Mesenchymal stem cell (in vitro differentiated cells and primary cell): Measurements from ENCODE around the gene FGF22.

Source experiments
- DNase-seq: peaks from one replicate; pipeline ENCODE4 v3.0.0-alpha.2; 2013
- H2AFZ ChIP-seq: one replicate; pipeline ENCODE4 v1.6.1; 2013; ENCODE audit warnings: low read depth, mild to moderate bottlenecking, control low read depth, inconsistent platforms, low read length, moderate library complexity
- H2AK5ac ChIP-seq: 2 replicates; pipeline ENCODE4 v1.6.1; 2013; ENCODE audit warnings: low read length, moderate library complexity, mild to moderate bottlenecking, inconsistent platforms; ENCODE audit not compliant: severe bottlenecking
- H2BK120ac ChIP-seq: one replicate; pipeline ENCODE4 v1.6.1; 2013; ENCODE audit warnings: low read depth, mild to moderate bottlenecking, inconsistent platforms, low read length, moderate library complexity
- H2BK12ac ChIP-seq, 2 experiments: one replicate each; pipeline ENCODE4 v1.6.1; 2013; ENCODE audit warnings: inconsistent platforms in 2 of 2, low read length in 2 of 2, mild to moderate bottlenecking in 2 of 2, moderate library complexity in 2 of 2, control low read depth in 1 of 2
- H2BK15ac ChIP-seq: one replicate; pipeline ENCODE4 v1.6.1; 2013; ENCODE audit warnings: mild to moderate bottlenecking, low read depth, inconsistent platforms; ENCODE audit not compliant: poor library complexity, severe bottlenecking
- H2BK5ac ChIP-seq: 2 replicates; pipeline ENCODE4 v1.6.1; 2013; ENCODE audit warnings: low read depth, mild to moderate bottlenecking, low read length, control low read depth, inconsistent platforms; ENCODE audit not compliant: poor library complexity, severe bottlenecking
- H3K14ac ChIP-seq, 2 experiments: one replicate each; pipeline ENCODE4 v1.6.1; 2013; ENCODE audit warnings: inconsistent platforms in 2 of 2, low read length in 2 of 2, control low read depth in 1 of 2, mild to moderate bottlenecking in 1 of 2, moderate library complexity in 1 of 2
- H3K18ac ChIP-seq, 2 experiments: one replicate each; pipeline ENCODE4 v1.6.1; 2013; ENCODE audit warnings: inconsistent platforms in 2 of 2, low read length in 2 of 2, control low read depth in 1 of 2, low read depth in 1 of 2, mild to moderate bottlenecking in 1 of 2
- H3K23ac ChIP-seq, 2 experiments: one replicate each; pipeline ENCODE4 v1.6.1; 2013; ENCODE audit warnings: inconsistent platforms in 2 of 2, low read length in 2 of 2, mild to moderate bottlenecking in 2 of 2, moderate library complexity in 2 of 2, control low read depth in 1 of 2
- H3K27ac ChIP-seq: 2 replicates; pipeline ENCODE4 v1.5.1; 2013; ENCODE audit warnings: mild to moderate bottlenecking, moderate library complexity, low read length, control low read depth, inconsistent platforms; ENCODE audit not compliant: poor library complexity, severe bottlenecking
- H3K27me3 ChIP-seq, 2 experiments: 2 replicates each; pipeline versions ENCODE4 v1.6.1 to v1.7.0; 2013; ENCODE audit warnings: low read length in 2 of 2, mild to moderate bottlenecking in 2 of 2, moderate library complexity in 2 of 2, control low read depth in 1 of 2, inconsistent platforms in 1 of 2; ENCODE audit not compliant: control insufficient read depth in 1 of 2, insufficient read depth in 1 of 2
- H3K36me3 ChIP-seq, 2 experiments: 2 replicates each; pipeline versions ENCODE4 v1.6.1 to v1.7.0; 2013; ENCODE audit warnings: low read length in 2 of 2, control low read depth in 1 of 2, inconsistent platforms in 1 of 2, low read depth in 1 of 2, mild to moderate bottlenecking in 1 of 2; ENCODE audit not compliant: insufficient read depth in 2 of 2, control insufficient read depth in 1 of 2
- H3K4ac ChIP-seq, 2 experiments: one replicate each; pipeline ENCODE4 v1.6.1; 2013; ENCODE audit warnings: inconsistent platforms in 2 of 2, low read length in 2 of 2, mild to moderate bottlenecking in 2 of 2, moderate library complexity in 2 of 2, control low read depth in 1 of 2, low read depth in 1 of 2
- H3K4me1 ChIP-seq: 2 replicates; pipeline ENCODE4 v1.6.1; 2013; ENCODE audit warnings: low read depth, low read length, control low read depth; ENCODE audit not compliant: control insufficient read depth, insufficient read depth
- H3K4me2 ChIP-seq: 2 replicates; pipeline ENCODE4 v1.6.1; 2013; ENCODE audit warnings: low read length, mild to moderate bottlenecking, inconsistent platforms; ENCODE audit not compliant: poor library complexity, severe bottlenecking
- H3K4me3 ChIP-seq, 2 experiments: 2 replicates each; pipeline versions ENCODE4 v1.5.1 to v1.7.0; 2013; ENCODE audit warnings: low read length in 2 of 2, mild to moderate bottlenecking in 2 of 2, control low read depth in 1 of 2, low read depth in 1 of 2; ENCODE audit not compliant: insufficient read depth in 1 of 2
- H3K79me1 ChIP-seq: replicated peaks from 2 replicates; pipeline ENCODE4 v1.6.1; 2013; ENCODE audit warnings: mild to moderate bottlenecking, control low read depth, low read length, inconsistent platforms; ENCODE audit not compliant: poor library complexity, severe bottlenecking
- H3K9ac ChIP-seq: 2 replicates; pipeline ENCODE4 v1.7.0; 2013; ENCODE audit warnings: mild to moderate bottlenecking, low read length, moderate library complexity
- H3K9me3 ChIP-seq: 2 replicates; pipeline ENCODE4 v1.7.0; 2013; ENCODE audit warnings: mild to moderate bottlenecking, low read length; ENCODE audit not compliant: control insufficient read depth
- H4K8ac ChIP-seq: one replicate; pipeline ENCODE4 v1.6.1; 2013; ENCODE audit warnings: inconsistent platforms, mild to moderate bottlenecking, low read length, moderate library complexity
- H4K91ac ChIP-seq: one replicate; pipeline ENCODE4 v1.6.1; 2013; ENCODE audit warnings: mild to moderate bottlenecking, low read length, inconsistent platforms
- WGBS: methylation state at CpG from one replicate; pipeline ENCODE4 v1.1.7; 2013; ENCODE audit warnings: mixed read lengths; 5-methylcytosine and 5-hydroxymethylcytosine counted together

The FGF22 gene

GRCh38 chr19:686589-687297 is 47.1 kb downstream of the FGF22 start:
- no peak overlapping the region for H3K14ac ChIP-seq
- H2AK5ac ChIP-seq = no peak overlapping the region
- H3K23ac ChIP-seq = no peak overlapping the region
- no peaks in the 10 kb centered on the region for H3K27me3 ChIP-seq
- no peak overlapping the region for H4K91ac ChIP-seq
- no peak overlapping the region for H3K18ac ChIP-seq
- DNase-seq = no peak
- no peaks in the 10 kb centered on the region for H3K79me1 ChIP-seq
- H3K4me1 ChIP-seq = peaks cover 5% of the 10 kb centered on the region
- H3K4me3 ChIP-seq = no peak overlapping the region
- no peak overlapping the region for H2BK120ac ChIP-seq
- H3K36me3 ChIP-seq = peaks cover 0 to 15% of the 10 kb centered on the region in 2 experiments
- H2AFZ ChIP-seq = no peak overlapping the region
- no peaks in the 10 kb centered on the region for H3K9me3 ChIP-seq
- H4K8ac ChIP-seq = peak overlapping the region; percentile 7
- peak overlapping the region; percentile 9 for H2BK15ac ChIP-seq
- no peak overlapping the region for H2BK5ac ChIP-seq
- H3K9ac ChIP-seq = no peak overlapping the region
- WGBS = 80% methylated on average over 17 of the region's 17 CpGs
- no peak overlapping the region for H3K4me2 ChIP-seq
- no peak overlapping the region for H3K4ac ChIP-seq
- no peak overlapping the region for H3K27ac ChIP-seq
- H2BK12ac ChIP-seq = no peak overlapping the region

- Histone ChIP-seq H3K23ac (no peak overlapping the region), H4K91ac (no peak overlapping the region), H2BK120ac (no peak overlapping the region), H2BK12ac (no peak overlapping the region), H3K79me1 (no peaks in the 10 kb centered on the region), H3K14ac (no peak overlapping the region), H3K18ac (no peak overlapping the region), H2BK15ac (no peak overlapping the region), H3K4me1 (peaks cover 5% of the 10 kb centered on the region), H2BK5ac (no peak overlapping the region), H3K4ac (no peak overlapping the region), H3K9me3 (no peaks in the 10 kb centered on the region), H3K9ac (no peak overlapping the region), H2AFZ (no peak overlapping the region), H3K4me2 (no peak overlapping the region), H3K4me3 (no peak overlapping the region), H3K27me3 (no peaks in the 10 kb centered on the region), H3K36me3 (peaks cover 0 to 7% of the 10 kb centered on the region in 2 experiments), H3K27ac (no peak overlapping the region), H4K8ac (peak overlapping the region; percentile 24), H2AK5ac (no peak overlapping the region)
- WGBS = 89% methylated on average over 11 of the region's 11 CpGs
- DNase-seq = no peak
These were observed 48.0 kb downstream of the FGF22 start for GRCh38 chr19:687569-688166.

DNA sequence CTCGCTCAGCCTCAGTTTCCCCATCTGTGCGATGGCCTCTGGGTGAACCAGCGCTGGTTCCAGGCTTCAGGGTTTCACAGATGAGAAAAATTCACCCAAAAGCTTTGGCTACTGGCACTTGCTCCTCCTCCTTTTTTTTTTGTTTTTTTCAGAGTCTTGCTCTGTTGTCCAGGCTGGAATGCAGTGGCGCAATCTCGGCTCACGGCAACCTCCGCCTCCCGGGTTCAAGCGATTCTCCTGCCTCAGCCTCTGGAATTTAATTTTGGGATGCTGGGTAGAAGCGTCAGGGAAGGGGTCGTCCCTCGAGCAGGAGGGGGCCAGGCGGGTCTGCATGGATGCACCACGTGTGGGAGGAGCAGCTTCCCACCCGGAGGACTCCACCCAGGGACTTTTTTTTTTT is 48.5 kb downstream of the FGF22 start:
- Histone ChIP-seq H2AK5ac (no peak overlapping the region), H3K18ac (no peak overlapping the region), H2BK120ac (no peak overlapping the region), H2BK15ac (no peak overlapping the region), H3K27ac (no peak overlapping the region), H3K36me3 (peaks cover 0 to 2% of the 10 kb centered on the region in 2 experiments), H3K4ac (no peak overlapping the region), H3K23ac (no peak overlapping the region), H2AFZ (no peak overlapping the region), H4K8ac (no peak overlapping the region), H3K14ac (no peak overlapping the region), H3K9ac (no peak overlapping the region), H2BK5ac (no peak overlapping the region), H3K4me2 (no peak overlapping the region), H3K4me1 (peaks cover 3% of the 10 kb centered on the region), H3K9me3 (no peaks in the 10 kb centered on the region), H4K91ac (no peak overlapping the region), H2BK12ac (no peak overlapping the region), H3K27me3 (no peaks in the 10 kb centered on the region), H3K79me1 (no peaks in the 10 kb centered on the region), H3K4me3 (no peak overlapping the region)
- DNase-seq = no peak
- 84% methylated on average over 15 of the region's 15 CpGs for WGBS

- Histone ChIP-seq H2BK15ac (no peak overlapping the region), H3K27ac (no peak overlapping the region), H3K79me1 (no peaks in the 10 kb centered on the region), H3K4me2 (no peak overlapping the region), H2BK12ac (no peak overlapping the region), H3K4me3 (no peak overlapping the region), H3K18ac (no peak overlapping the region), H2AK5ac (no peak overlapping the region), H3K36me3 (no peaks in the 10 kb centered on the region), H4K8ac (no peak overlapping the region), H3K14ac (no peak overlapping the region), H3K9me3 (no peaks in the 10 kb centered on the region), H3K4me1 (peaks cover 3% of the 10 kb centered on the region), H3K27me3 (no peaks in the 10 kb centered on the region), H3K4ac (no peak overlapping the region), H2BK120ac (no peak overlapping the region), H2BK5ac (no peak overlapping the region), H3K9ac (no peak overlapping the region), H4K91ac (no peak overlapping the region), H2AFZ (no peak overlapping the region), H3K23ac (no peak overlapping the region)
- 95% methylated on average over 17 of the region's 17 CpGs for WGBS
- DNase-seq = no peak
These were observed 49.3 kb downstream of the FGF22 start for GRCh38 chr19:688992-689391.
